Activated CD8-positive, alpha-beta T cell treated with anti-CD3 and anti-CD28 coated beads, Interleukin-2, amount 10 ng/mL, durations not matched to agents 7 days and 5 days (primary cell): ENCODE data around the gene NELL1. TPM values are rescaled to one million over a fixed set of nuclear protein-coding genes. Genes with fewer than 3 reads are reported as not detected.

Source experiments
- ATAC-seq: fragments of 150-1000 bp; cut with Tn5 transposase; one replicate; pipeline ENCODE4 v1.10.0; 2021; ENCODE audit warnings: moderate library complexity
- CTCF ChIA-PET: fragments of 350-600 bp; sonication (Branson Sonifier 250); formaldehyde crosslinking; loops from one replicate; lab custom pipeline; 2021; ENCODE audit warnings: antibody characterized with exemption; lab: Charles Lee
- POLR2A ChIA-PET: fragments of 350-600 bp; sonication (Branson Sonifier 250); formaldehyde crosslinking; loops from one replicate; lab custom pipeline; 2021; ENCODE audit warnings: antibody characterized with exemption; lab: Charles Lee
- DNase-seq: peaks from one replicate; pipeline ENCODE4 v3.0.0-alpha.2; 2020
- H3K27ac Mint-ChIP-seq: one replicate; pipeline ENCODE4 v1.8.0; 2021; ENCODE audit warnings: mild to moderate bottlenecking, mixed read lengths
- H3K27me3 Mint-ChIP-seq: one replicate; pipeline ENCODE4 v1.8.0; 2021; ENCODE audit warnings: low read depth, mixed read lengths
- H3K36me3 Mint-ChIP-seq: one replicate; pipeline ENCODE4 v1.8.0; 2021; ENCODE audit warnings: low read depth, mixed read lengths
- H3K4me1 Mint-ChIP-seq: one replicate; pipeline ENCODE4 v1.8.0; 2021; ENCODE audit warnings: low read depth, mixed read lengths
- H3K4me3 Mint-ChIP-seq: one replicate; pipeline ENCODE4 v1.8.0; 2021; ENCODE audit warnings: mild to moderate bottlenecking, mixed read lengths
- H3K9me3 Mint-ChIP-seq: one replicate; pipeline ENCODE4 v1.8.0; 2022; ENCODE audit warnings: mixed read lengths; ENCODE audit not compliant: insufficient read depth
- total RNA-seq, 2 experiments: library from RNA; stranded (reverse); gene quantifications; one replicate each; pipeline ENCODE4 v1.2.3, GENCODE V29; 2021

NELL1 gene
- total RNA-seq, 2 experiments from 2014 or later = not detected

DNA sequence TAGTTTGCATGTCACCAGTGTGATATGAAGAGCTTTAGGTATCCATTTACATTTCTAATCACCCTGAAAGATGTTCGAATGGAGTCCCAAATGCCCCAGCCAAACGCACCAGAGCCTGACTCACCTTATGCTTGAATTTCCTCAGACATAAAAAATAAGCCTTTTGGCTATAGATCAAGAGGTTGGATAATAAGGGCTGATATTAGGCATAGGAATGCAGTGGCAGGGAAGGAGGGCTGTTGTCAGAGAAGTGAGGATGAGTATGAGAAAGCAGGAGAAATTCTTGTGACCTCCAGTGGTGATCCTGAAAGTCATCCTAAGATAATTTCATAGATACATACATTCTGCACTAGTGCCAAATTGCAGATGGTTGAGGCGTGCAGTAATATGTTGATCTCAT is 264.6 kb downstream of the NELL1 start:
- Mint-ChIP-seq H3K27me3 (no peaks in the 10 kb centered on the region), H3K4me3 (no peak overlapping the region), H3K4me1 (no peaks in the 10 kb centered on the region), H3K27ac (no peak overlapping the region), H3K36me3 (no peaks in the 10 kb centered on the region), H3K9me3 (no peaks in the 10 kb centered on the region)
- DNase-seq (no peak), ATAC-seq (no peak)
- CTCF ChIA-PET = no interaction called here
- POLR2A ChIA-PET = no interaction called here

DNA sequence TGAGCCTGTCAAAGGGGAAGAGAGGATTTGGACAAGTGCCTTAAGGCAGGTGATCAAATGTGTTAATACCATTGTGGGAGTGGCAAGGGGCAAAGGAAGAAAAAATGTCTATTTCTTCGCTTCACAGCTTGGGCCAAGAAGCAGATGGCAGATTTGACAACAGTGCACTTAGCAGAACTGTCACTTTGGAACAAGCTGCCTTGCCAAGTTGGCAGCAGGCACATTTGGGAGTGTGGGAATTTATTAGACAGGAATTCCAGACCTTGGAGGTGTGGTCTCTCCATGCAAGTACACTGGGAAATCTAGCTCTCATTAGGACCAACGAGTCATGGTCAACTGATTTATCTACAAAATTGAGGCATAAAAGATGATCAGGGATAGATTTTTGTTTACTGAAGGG is 265.1 kb downstream of the NELL1 start:
- no peak overlapping the region for H3K4me3 Mint-ChIP-seq
- no peaks in the 10 kb centered on the region for H3K9me3 Mint-ChIP-seq
- H3K4me1 Mint-ChIP-seq = no peaks in the 10 kb centered on the region
- H3K27me3 Mint-ChIP-seq = no peaks in the 10 kb centered on the region
- ChIA-PET POLR2A (no interaction called here), CTCF (no interaction called here)
- H3K36me3 Mint-ChIP-seq = no peaks in the 10 kb centered on the region
- no peak for DNase-seq
- H3K27ac Mint-ChIP-seq = no peak overlapping the region
- no peak for ATAC-seq

DNA sequence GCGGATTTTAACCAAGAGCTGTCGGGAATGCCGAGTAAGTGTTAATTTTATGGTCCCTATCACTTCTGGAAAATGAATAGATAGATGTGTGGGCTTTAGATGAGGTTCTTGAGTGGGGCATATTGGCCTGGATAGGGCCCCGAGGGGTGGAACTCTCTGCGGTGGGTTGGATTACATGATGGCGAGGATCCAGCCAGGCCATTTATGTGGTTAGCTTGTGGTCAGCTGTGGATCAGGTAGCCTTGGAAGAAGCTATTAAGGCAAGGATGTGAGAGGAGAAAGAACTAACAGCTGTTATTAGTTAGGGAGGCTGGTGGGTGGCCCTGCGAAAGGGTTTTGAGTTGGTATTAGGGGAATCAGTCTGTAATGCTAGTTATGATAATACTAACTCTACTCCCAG is 268.4 kb downstream of the NELL1 start:
- DNase-seq (no peak), ATAC-seq (no peak)
- Mint-ChIP-seq H3K9me3 (no peaks in the 10 kb centered on the region), H3K27ac (no peak overlapping the region), H3K36me3 (no peaks in the 10 kb centered on the region), H3K4me3 (no peak overlapping the region), H3K4me1 (no peaks in the 10 kb centered on the region), H3K27me3 (no peaks in the 10 kb centered on the region)
- POLR2A ChIA-PET = no interaction called here
- CTCF ChIA-PET = no interaction called here

DNA sequence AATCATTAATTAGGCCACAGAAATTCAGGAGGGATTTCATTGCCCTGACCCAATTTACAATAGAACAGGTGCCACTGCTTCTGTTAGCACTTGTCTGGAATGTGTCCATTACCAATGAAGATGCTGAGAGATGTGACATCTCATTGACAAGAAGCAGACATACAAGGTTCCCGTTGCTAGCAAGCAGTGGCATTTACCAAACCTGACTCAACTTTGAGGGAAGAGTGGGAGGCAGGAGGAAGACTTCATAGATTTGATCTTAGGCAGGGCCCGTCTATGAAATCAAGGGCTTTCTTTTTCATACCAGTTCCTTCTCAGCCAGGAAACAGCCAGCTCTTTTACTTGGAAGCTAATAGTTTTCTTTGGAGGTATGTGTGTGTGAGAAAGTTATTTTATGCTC is 280.2 kb downstream of the NELL1 start:
- DNase-seq (no peak), ATAC-seq (no peak)
- H3K27me3 Mint-ChIP-seq = no peaks in the 10 kb centered on the region
- H3K4me3 Mint-ChIP-seq = no peak overlapping the region
- ChIA-PET POLR2A (no interaction called here), CTCF (no interaction called here)
- no peaks in the 10 kb centered on the region for H3K9me3 Mint-ChIP-seq
- H3K4me1 Mint-ChIP-seq = no peaks in the 10 kb centered on the region
- H3K27ac Mint-ChIP-seq = no peak overlapping the region
- no peaks in the 10 kb centered on the region for H3K36me3 Mint-ChIP-seq

DNA sequence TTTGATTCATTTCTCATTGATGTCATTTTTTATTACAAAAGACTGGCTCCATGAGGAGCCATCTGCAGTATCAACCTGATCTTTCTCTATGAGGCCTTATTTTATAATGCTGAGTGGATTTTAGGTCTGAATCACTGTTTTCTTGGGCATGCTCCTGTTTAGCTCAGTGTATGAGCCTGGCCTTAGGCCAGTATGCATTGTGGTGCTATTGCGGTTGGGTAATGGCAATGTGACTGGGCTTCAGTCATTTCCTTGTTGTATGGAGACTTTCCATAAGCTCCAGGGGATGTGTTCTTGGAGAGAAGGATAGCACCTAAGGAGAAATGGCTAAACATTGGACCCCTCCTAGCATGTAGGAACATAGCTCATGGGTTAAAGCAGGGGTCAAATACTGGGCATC is 293.2 kb downstream of the NELL1 start:
- ATAC-seq (no peak), DNase-seq (no peak)
- Mint-ChIP-seq H3K27me3 (no peaks in the 10 kb centered on the region), H3K27ac (no peak overlapping the region), H3K9me3 (no peaks in the 10 kb centered on the region), H3K36me3 (no peaks in the 10 kb centered on the region), H3K4me1 (no peaks in the 10 kb centered on the region), H3K4me3 (no peak overlapping the region)
- ChIA-PET CTCF (no interaction called here), POLR2A (no interaction called here)

DNA sequence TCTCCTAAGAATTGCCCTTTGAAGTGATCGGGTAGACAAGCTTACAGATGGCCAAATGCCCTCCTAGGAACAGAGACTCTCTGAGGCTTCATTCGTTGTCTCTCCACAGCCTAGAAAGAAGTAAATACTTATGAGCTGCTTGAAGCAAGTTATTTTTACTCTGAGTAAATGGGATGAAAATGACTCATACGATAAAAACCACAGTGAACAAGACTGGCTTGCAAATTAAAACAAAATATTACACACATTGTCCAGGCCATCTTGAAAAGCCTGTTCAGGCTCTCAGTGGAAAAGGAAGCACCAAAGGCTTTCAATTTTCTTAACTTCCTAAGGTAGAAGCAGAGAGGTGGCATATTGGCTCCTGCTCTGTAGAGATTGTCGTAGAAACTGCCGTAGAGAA is 294.2 kb downstream of the NELL1 start:
- no peaks in the 10 kb centered on the region for H3K4me1 Mint-ChIP-seq
- H3K4me3 Mint-ChIP-seq = no peak overlapping the region
- no peaks in the 10 kb centered on the region for H3K36me3 Mint-ChIP-seq
- no peak for ATAC-seq
- no peak overlapping the region for H3K27ac Mint-ChIP-seq
- DNase-seq = no peak
- H3K9me3 Mint-ChIP-seq = no peaks in the 10 kb centered on the region
- ChIA-PET CTCF (no interaction called here), POLR2A (no interaction called here)
- no peaks in the 10 kb centered on the region for H3K27me3 Mint-ChIP-seq

GRCh38 chr11:20964985-20965384 is 295.6 kb downstream of the NELL1 start:
- H3K27me3 Mint-ChIP-seq = no peaks in the 10 kb centered on the region
- ChIA-PET CTCF (no interaction called here), POLR2A (no interaction called here)
- H3K27ac Mint-ChIP-seq = no peak overlapping the region
- no peak overlapping the region for H3K4me3 Mint-ChIP-seq
- H3K4me1 Mint-ChIP-seq = no peaks in the 10 kb centered on the region
- no peaks in the 10 kb centered on the region for H3K9me3 Mint-ChIP-seq
- ATAC-seq (no peak), DNase-seq (no peak)
- H3K36me3 Mint-ChIP-seq = no peaks in the 10 kb centered on the region

- no peak overlapping the region for H3K27ac Mint-ChIP-seq
- ChIA-PET CTCF (no interaction called here), POLR2A (no interaction called here)
- no peak overlapping the region for H3K4me3 Mint-ChIP-seq
- H3K27me3 Mint-ChIP-seq = no peaks in the 10 kb centered on the region
- no peaks in the 10 kb centered on the region for H3K9me3 Mint-ChIP-seq
- no peaks in the 10 kb centered on the region for H3K36me3 Mint-ChIP-seq
- DNase-seq (no peak), ATAC-seq (no peak)
- no peaks in the 10 kb centered on the region for H3K4me1 Mint-ChIP-seq
Observed at GRCh38 chr11:20966489-20966888, 297.1 kb downstream of the NELL1 start.

GRCh38 chr11:20973940-20974559 is 304.7 kb downstream of the NELL1 start:
- Mint-ChIP-seq H3K27ac (no peak overlapping the region), H3K36me3 (no peaks in the 10 kb centered on the region), H3K4me3 (no peak overlapping the region), H3K4me1 (no peaks in the 10 kb centered on the region), H3K9me3 (no peaks in the 10 kb centered on the region), H3K27me3 (no peaks in the 10 kb centered on the region)
- no peak for DNase-seq
- no peak for ATAC-seq
- CTCF ChIA-PET = no interaction called here
- POLR2A ChIA-PET = no interaction called here

DNA sequence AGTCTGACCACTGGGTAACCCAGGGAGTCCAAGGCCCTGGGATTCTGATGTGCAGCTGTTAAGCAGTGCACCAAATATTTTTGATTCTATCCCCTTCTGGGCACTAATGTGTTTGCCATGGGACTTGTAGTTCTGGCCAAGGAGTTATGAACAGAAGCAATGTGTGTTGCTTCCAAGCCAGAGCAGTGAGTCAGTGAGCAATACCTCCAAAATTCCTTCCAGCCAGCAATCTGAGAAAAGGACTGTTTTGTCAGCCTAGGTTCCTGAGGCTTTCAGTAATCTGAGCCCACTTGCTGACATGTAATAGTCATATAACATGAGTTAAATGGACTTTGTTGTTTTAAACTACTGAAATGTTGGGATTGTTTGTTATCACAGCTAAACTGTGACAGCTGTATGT is 311.4 kb downstream of the NELL1 start:
- ChIA-PET POLR2A (no interaction called here), CTCF (no interaction called here)
- H3K9me3 Mint-ChIP-seq = no peaks in the 10 kb centered on the region
- H3K27me3 Mint-ChIP-seq = no peaks in the 10 kb centered on the region
- no peaks in the 10 kb centered on the region for H3K4me1 Mint-ChIP-seq
- ATAC-seq (no peak), DNase-seq (no peak)
- no peaks in the 10 kb centered on the region for H3K36me3 Mint-ChIP-seq
- H3K27ac Mint-ChIP-seq = no peak overlapping the region
- no peak overlapping the region for H3K4me3 Mint-ChIP-seq

- Mint-ChIP-seq H3K27me3 (no peaks in the 10 kb centered on the region), H3K9me3 (no peaks in the 10 kb centered on the region), H3K36me3 (no peaks in the 10 kb centered on the region), H3K27ac (no peak overlapping the region), H3K4me3 (no peak overlapping the region), H3K4me1 (no peaks in the 10 kb centered on the region)
- ChIA-PET POLR2A (no interaction called here), CTCF (no interaction called here)
- DNase-seq = no peak
- no peak for ATAC-seq
Observed at GRCh38 chr11:20990447-20990846, 321.1 kb downstream of the NELL1 start.

- no peak for DNase-seq
- Mint-ChIP-seq H3K4me3 (no peak overlapping the region), H3K27ac (no peak overlapping the region), H3K36me3 (no peaks in the 10 kb centered on the region), H3K4me1 (no peaks in the 10 kb centered on the region), H3K9me3 (no peaks in the 10 kb centered on the region), H3K27me3 (no peaks in the 10 kb centered on the region)
- no peak for ATAC-seq
- ChIA-PET CTCF (no interaction called here), POLR2A (no interaction called here)
Observed at GRCh38 chr11:20991471-20991870, 322.1 kb downstream of the NELL1 start.

DNA sequence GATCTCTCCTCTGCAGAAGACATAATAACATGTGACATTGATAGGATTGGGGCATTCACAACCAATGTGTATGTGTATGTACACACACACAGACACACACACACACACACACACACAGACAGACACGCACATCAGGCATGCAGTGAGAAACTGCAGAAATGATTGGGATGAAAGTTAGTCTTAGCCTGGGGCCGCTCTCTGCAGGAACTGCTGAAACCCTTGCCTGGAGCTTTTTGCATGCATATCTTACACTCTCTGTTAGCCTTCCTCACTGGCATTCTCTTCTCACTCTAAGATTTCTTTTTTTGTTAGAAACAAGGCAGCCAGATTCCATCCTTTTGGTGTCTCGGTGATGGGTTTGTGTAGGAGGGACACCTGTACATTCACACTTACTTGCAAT is 337.9 kb downstream of the NELL1 start:
- Mint-ChIP-seq H3K4me1 (no peaks in the 10 kb centered on the region), H3K27ac (no peak overlapping the region), H3K4me3 (no peak overlapping the region), H3K9me3 (no peaks in the 10 kb centered on the region), H3K36me3 (no peaks in the 10 kb centered on the region), H3K27me3 (no peaks in the 10 kb centered on the region)
- DNase-seq = no peak
- ATAC-seq = no peak
- ChIA-PET POLR2A (no interaction called here), CTCF (no interaction called here)
